ENCODE measurements around the gene CEMIP.

Gene CEMIP

GRCh38 chr15:80989081-80989517 is 209.9 kb downstream of the CEMIP start:
- Histone ChIP-seq H3K9me3 (ENCODE audit: control insufficient read depth in 1 of 2, low read length in 2 of 2) (no peaks in the 10 kb centered on the region), H3K4me3 (ENCODE audit: low read depth in 1 of 2, low read length in 2 of 2) (peak overlapping the region; percentile 94 to 95), H3K27me3 (ENCODE audit: low read depth, low read length) (no peaks in the 10 kb centered on the region), H3K27ac (ENCODE audit: low read length) (peak overlapping the region; percentile 82), H3K4me1 (ENCODE audit: control insufficient read depth in 1 of 2, insufficient read depth in 2 of 2, low read length in 2 of 2) (peaks cover 21 to 39% of the 10 kb centered on the region in 2 donors), H3K36me3 (ENCODE audit: control insufficient read depth in 1 of 2, insufficient read depth in 2 of 2, low read length in 2 of 2) (no peaks in the 10 kb centered on the region)

- Histone ChIP-seq H3K27ac (ENCODE audit: low read length) (peak within 1 kb of the TSS; percentile 93), H3K4me1 (ENCODE audit: control insufficient read depth in 1 of 2, insufficient read depth in 2 of 2, low read length in 2 of 2) (peaks cover 21 to 39% of the 10 kb centered on the region in 2 donors), H3K9me3 (ENCODE audit: control insufficient read depth in 1 of 2, low read length in 2 of 2) (no peaks in the 10 kb centered on the region), H3K27me3 (ENCODE audit: low read depth, low read length) (no peaks in the 10 kb centered on the region), H3K4me3 (ENCODE audit: low read depth in 1 of 2, low read length in 2 of 2) (peak within 1 kb of the TSS; percentile 94 to 95), H3K36me3 (ENCODE audit: control insufficient read depth in 1 of 2, insufficient read depth in 2 of 2, low read length in 2 of 2) (no peaks in the 10 kb centered on the region)
Observed at GRCh38 chr15:80989518-80990478, 210.6 kb downstream of the CEMIP start, which contains the start of gene MESD. TSS of gene MESD (minus strand) at chr15:80989819. CDS start at chr15:80989791, 28 bp downstream.

- no peak overlapping the region for H3K4me3 ChIP-seq (ENCODE audit: low read depth in 1 of 2, low read length in 2 of 2)
- peak overlapping the region; percentile 93 for H3K27ac ChIP-seq (ENCODE audit: low read length)
- no peaks in the 10 kb centered on the region for H3K9me3 ChIP-seq (ENCODE audit: control insufficient read depth in 1 of 2, low read length in 2 of 2)
- H3K27me3 ChIP-seq (ENCODE audit: low read depth, low read length), result no peaks in the 10 kb centered on the region
- no peaks in the 10 kb centered on the region for H3K36me3 ChIP-seq (ENCODE audit: control insufficient read depth in 1 of 2, insufficient read depth in 2 of 2, low read length in 2 of 2)
- peaks cover 21 to 39% of the 10 kb centered on the region in 2 donors for H3K4me1 ChIP-seq (ENCODE audit: control insufficient read depth in 1 of 2, insufficient read depth in 2 of 2, low read length in 2 of 2)
Observed at GRCh38 chr15:80990955-80991354, 211.8 kb downstream of the CEMIP start.

GRCh38 chr15:80991421-80991820 is 212.3 kb downstream of the CEMIP start:
- Histone ChIP-seq H3K9me3 (ENCODE audit: control insufficient read depth in 1 of 2, low read length in 2 of 2) (no peaks in the 10 kb centered on the region), H3K4me1 (ENCODE audit: control insufficient read depth in 1 of 2, insufficient read depth in 2 of 2, low read length in 2 of 2) (peaks cover 21 to 39% of the 10 kb centered on the region in 2 donors), H3K27me3 (ENCODE audit: low read depth, low read length) (no peaks in the 10 kb centered on the region), H3K36me3 (ENCODE audit: control insufficient read depth in 1 of 2, insufficient read depth in 2 of 2, low read length in 2 of 2) (no peaks in the 10 kb centered on the region), H3K4me3 (ENCODE audit: low read depth in 1 of 2, low read length in 2 of 2) (no peak overlapping the region), H3K27ac (ENCODE audit: low read length) (peak overlapping the region; percentile 93)

- no peaks in the 10 kb centered on the region for H3K27me3 ChIP-seq (ENCODE audit: low read depth, low read length)
- no peaks in the 10 kb centered on the region for H3K9me3 ChIP-seq (ENCODE audit: control insufficient read depth in 1 of 2, low read length in 2 of 2)
- H3K36me3 ChIP-seq (ENCODE audit: control insufficient read depth in 1 of 2, insufficient read depth in 2 of 2, low read length in 2 of 2), result no peaks in the 10 kb centered on the region
- H3K4me3 ChIP-seq (ENCODE audit: low read depth in 1 of 2, low read length in 2 of 2), result no peak overlapping the region
- H3K4me1 ChIP-seq (ENCODE audit: control insufficient read depth in 1 of 2, insufficient read depth in 2 of 2, low read length in 2 of 2), result peaks cover 21 to 33% of the 10 kb centered on the region in 2 donors
- H3K27ac ChIP-seq (ENCODE audit: low read length), result no peak overlapping the region
Observed at GRCh38 chr15:80992006-80992405, 212.8 kb downstream of the CEMIP start.

- Histone ChIP-seq H3K27me3 (ENCODE audit: low read depth, low read length) (no peaks in the 10 kb centered on the region), H3K36me3 (ENCODE audit: control insufficient read depth in 1 of 2, insufficient read depth in 2 of 2, low read length in 2 of 2) (no peaks in the 10 kb centered on the region), H3K4me3 (ENCODE audit: low read depth in 1 of 2, low read length in 2 of 2) (no peak overlapping the region), H3K27ac (ENCODE audit: low read length) (no peak overlapping the region), H3K9me3 (ENCODE audit: control insufficient read depth in 1 of 2, low read length in 2 of 2) (no peaks in the 10 kb centered on the region), H3K4me1 (ENCODE audit: control insufficient read depth in 1 of 2, insufficient read depth in 2 of 2, low read length in 2 of 2) (peaks cover 21 to 29% of the 10 kb centered on the region in 2 donors)
Observed at GRCh38 chr15:80992441-80992840, 213.3 kb downstream of the CEMIP start.

GRCh38 chr15:80996247-80996646 is 217.1 kb downstream of the CEMIP start:
- Histone ChIP-seq H3K27ac (ENCODE audit: low read length) (no peak overlapping the region), H3K27me3 (ENCODE audit: low read depth, low read length) (no peaks in the 10 kb centered on the region), H3K9me3 (ENCODE audit: control insufficient read depth in 1 of 2, low read length in 2 of 2) (no peaks in the 10 kb centered on the region), H3K4me1 (ENCODE audit: control insufficient read depth in 1 of 2, insufficient read depth in 2 of 2, low read length in 2 of 2) (peaks cover under 1 to 5% of the 10 kb centered on the region in 2 donors), H3K4me3 (ENCODE audit: low read depth in 1 of 2, low read length in 2 of 2) (no peak overlapping the region), H3K36me3 (ENCODE audit: control insufficient read depth in 1 of 2, insufficient read depth in 2 of 2, low read length in 2 of 2) (no peaks in the 10 kb centered on the region)

- Histone ChIP-seq H3K27me3 (ENCODE audit: low read depth, low read length) (no peaks in the 10 kb centered on the region), H3K4me1 (ENCODE audit: control insufficient read depth in 1 of 2, insufficient read depth in 2 of 2, low read length in 2 of 2) (peaks cover 0 to 7% of the 10 kb centered on the region in 2 donors), H3K36me3 (ENCODE audit: control insufficient read depth in 1 of 2, insufficient read depth in 2 of 2, low read length in 2 of 2) (peaks cover 0 to under 1% of the 10 kb centered on the region in 2 donors), H3K4me3 (ENCODE audit: low read depth in 1 of 2, low read length in 2 of 2) (no peak overlapping the region), H3K9me3 (ENCODE audit: control insufficient read depth in 1 of 2, low read length in 2 of 2) (no peaks in the 10 kb centered on the region), H3K27ac (ENCODE audit: low read length) (no peak overlapping the region)
Observed at GRCh38 chr15:80997692-80998091, 218.5 kb downstream of the CEMIP start.

GRCh38 chr15:80998251-80998650 is 219.1 kb downstream of the CEMIP start:
- no peaks in the 10 kb centered on the region for H3K9me3 ChIP-seq (ENCODE audit: control insufficient read depth in 1 of 2, low read length in 2 of 2)
- no peak overlapping the region for H3K4me3 ChIP-seq (ENCODE audit: low read depth in 1 of 2, low read length in 2 of 2)
- H3K27ac ChIP-seq (ENCODE audit: low read length), result no peak overlapping the region

GRCh38 chr15:80999623-81000036 is 220.5 kb downstream of the CEMIP start:
- Histone ChIP-seq H3K27me3 (ENCODE audit: low read depth, low read length) (no peaks in the 10 kb centered on the region), H3K9me3 (ENCODE audit: control insufficient read depth in 1 of 2, low read length in 2 of 2) (no peaks in the 10 kb centered on the region), H3K4me3 (ENCODE audit: low read depth in 1 of 2, low read length in 2 of 2) (peak overlapping the region; percentile 76 to 77), H3K27ac (ENCODE audit: low read length) (peak overlapping the region; percentile 88), H3K4me1 (ENCODE audit: control insufficient read depth in 1 of 2, insufficient read depth in 2 of 2, low read length in 2 of 2) (peaks cover 0 to 23% of the 10 kb centered on the region in 2 donors), H3K36me3 (ENCODE audit: control insufficient read depth in 1 of 2, insufficient read depth in 2 of 2, low read length in 2 of 2) (peaks cover 0 to 9% of the 10 kb centered on the region in 2 donors)

More at GRCh38 chr15:80998251-80998650, 219.1 kb downstream of the CEMIP start:
- H3K4me1 ChIP-seq (ENCODE audit: control insufficient read depth in 1 of 2, insufficient read depth in 2 of 2, low read length in 2 of 2), result peaks cover 0 to 12% of the 10 kb centered on the region in 2 donors
- H3K27me3 ChIP-seq (ENCODE audit: low read depth, low read length), result no peaks in the 10 kb centered on the region
- peaks cover 0 to 6% of the 10 kb centered on the region in 2 donors for H3K36me3 ChIP-seq (ENCODE audit: control insufficient read depth in 1 of 2, insufficient read depth in 2 of 2, low read length in 2 of 2)

GRCh38 chr15:81000144-81000623 is 221.0 kb downstream of the CEMIP start:
- Histone ChIP-seq H3K4me1 (ENCODE audit: control insufficient read depth in 1 of 2, insufficient read depth in 2 of 2, low read length in 2 of 2) (peaks cover 0 to 23% of the 10 kb centered on the region in 2 donors), H3K27ac (ENCODE audit: low read length) (peak overlapping the region; percentile 88), H3K36me3 (ENCODE audit: control insufficient read depth in 1 of 2, insufficient read depth in 2 of 2, low read length in 2 of 2) (peaks cover 0 to 9% of the 10 kb centered on the region in 2 donors), H3K4me3 (ENCODE audit: low read depth in 1 of 2, low read length in 2 of 2) (peak overlapping the region; percentile 76 to 77), H3K9me3 (ENCODE audit: control insufficient read depth in 1 of 2, low read length in 2 of 2) (no peaks in the 10 kb centered on the region), H3K27me3 (ENCODE audit: low read depth, low read length) (no peaks in the 10 kb centered on the region)
